HepG2 (cell line): ENCODE results near the gene ZNF581. TPM values are rescaled to one million over a fixed set of nuclear protein-coding genes. Genes with fewer than 3 reads are reported as not detected.

Experiments used
- ATAC-seq: fragments of 200-7000 bp; cut with Tn5 transposase; 3 replicates; pipeline ENCODE4 v1.9.1; 2020; ENCODE audit warnings: mild to moderate bottlenecking, moderate library complexity
- BruUV-seq: library from RNA; stranded (reverse); fragments of 400-500 nt; replicated peaks from 2 replicates; lab custom pipeline; 2021; lab: Mats Ljungman, UMichigan
- CTCF ChIA-PET: fragments of 300-600 bp; formaldehyde crosslinking; extraction: SDS; loops from one replicate; lab custom pipeline; 2021; ENCODE audit warnings: low total read pairs, inconsistent platforms, low intra/inter-chr PET ratio; lab: Yijun Ruan, JAX
- POLR2A ChIA-PET: fragments of 350-600 bp; sonication (Branson Sonifier 250); formaldehyde crosslinking; loops from one replicate; lab custom pipeline; 2020; ENCODE audit warnings: antibody characterized with exemption, inconsistent platforms; lab: Yijun Ruan, JAX
- DNase-seq: peaks from one replicate; pipeline ENCODE4 v3.0.0-alpha.2; 2015; ENCODE audit warnings: low spot score
- FAIRE-seq: peaks from 3 replicates; lab custom pipeline; 2011; peaks lifted over from hg19 to GRCh38; lab: Jason Lieb, UNC
- H2AFZ ChIP-seq: one replicate; pipeline ENCODE4 v1.6.1; 2011; ENCODE audit warnings: low read length, inconsistent platforms
- H3K27ac ChIP-seq: fragments of 300-600 bp; 3 replicates; pipeline ENCODE4 v1.8.0; 2011; ENCODE audit warnings: mixed run types, mild to moderate bottlenecking, mixed read lengths, low read length, inconsistent platforms; ENCODE audit not compliant: insufficient read depth; ENCODE audit errors: extremely low read length
- H3K27me3 ChIP-seq, 2 experiments: fragments of 200-600 bp in 1 of 2; 2 replicates in 1 of 2; 3 replicates in 1 of 2; pipeline versions ENCODE4 v1.6.0 to v1.8.0; 2011; ENCODE audit warnings: low read length in 2 of 2, mild to moderate bottlenecking in 2 of 2, moderate library complexity in 2 of 2, inconsistent platforms in 1 of 2; ENCODE audit not compliant: insufficient read depth in 2 of 2, control insufficient read depth in 1 of 2
- H3K36me3 ChIP-seq, 2 experiments: fragments of 200-600 bp in 1 of 2; replicated peaks in 1 of 2; 2 replicates in 1 of 2; 3 replicates in 1 of 2; pipeline versions ENCODE4 v1.5.1 to v1.8.0; 2011; ENCODE audit warnings: low read length in 2 of 2, inconsistent platforms in 1 of 2; ENCODE audit not compliant: insufficient read depth in 2 of 2, control insufficient read depth in 1 of 2
- H3K4me1 ChIP-seq: 2 replicates; pipeline ENCODE4 v1.5.1; 2012; ENCODE audit warnings: low read length, inconsistent platforms; ENCODE audit not compliant: insufficient read depth
- H3K4me2 ChIP-seq: 2 replicates; pipeline ENCODE4 v1.6.0; 2011; ENCODE audit warnings: low read depth, low read length, inconsistent platforms
- H3K4me3 ChIP-seq, 3 experiments: fragments of 200-600 bp in 1 of 3; sonication (generic), shearing (Covaris generic) in 1 of 3; replicated peaks in 1 of 3; 2 replicates each; pipeline ENCODE4 v1.5.1; 2011 to 2016; ENCODE audit warnings: low read length in 3 of 3, inconsistent platforms in 2 of 3, low read depth in 2 of 3, mild to moderate bottlenecking in 2 of 3, control low read depth in 1 of 3, mixed read lengths in 1 of 3; ENCODE audit not compliant: insufficient read depth in 1 of 3
- H3K79me2 ChIP-seq: one replicate; pipeline ENCODE4 v1.6.1; 2011; ENCODE audit warnings: low read length, inconsistent platforms; ENCODE audit not compliant: insufficient read depth
- H3K9ac ChIP-seq: 2 replicates; pipeline ENCODE4 v1.6.0; 2011; ENCODE audit warnings: mild to moderate bottlenecking, low read depth, low read length, inconsistent platforms; ENCODE audit not compliant: insufficient read depth
- H3K9me3 ChIP-seq: 2 replicates; pipeline ENCODE4 v1.5.1; 2012; ENCODE audit warnings: mild to moderate bottlenecking, low read length
- H4K20me1 ChIP-seq: 2 replicates; pipeline ENCODE4 v1.6.0; 2011; ENCODE audit warnings: inconsistent platforms, mild to moderate bottlenecking, low read length, moderate library complexity; ENCODE audit not compliant: insufficient read depth
- FOXA1 ChIP-seq, 2 experiments: fragments of 450-650 bp in 1 of 2; sonication (generic) in 1 of 2; formaldehyde crosslinking in 1 of 2; IDR thresholded peaks; 2 replicates each; pipeline versions ENCODE4 v1.4.0 to v1.6.1; 2016 to 2020; ENCODE audit warnings: missing genetic modification reagents in 1 of 2
- GTF3A ChIP-seq: sonication (generic); formaldehyde crosslinking; conservative IDR thresholded peaks from 2 replicates; pipeline ENCODE4 v1.4.0; 2020; ENCODE audit warnings: mild to moderate bottlenecking, missing genetic modification reagents
- KAT7 ChIP-seq: IDR thresholded peaks from 2 replicates; pipeline ENCODE4 v1.6.1; 2018; ENCODE audit warnings: borderline replicate concordance, missing compliant biosample characterization
- KDM3A ChIP-seq: IDR thresholded peaks from 2 replicates; pipeline ENCODE4 v1.6.1; 2018; ENCODE audit warnings: low read depth, missing compliant biosample characterization
- MXD1 ChIP-seq: sonication (generic); formaldehyde crosslinking; IDR thresholded peaks from 2 replicates; pipeline ENCODE4 v1.4.0; 2020; ENCODE audit warnings: mild to moderate bottlenecking, missing genetic modification reagents
- NR2F1 ChIP-seq, 2 experiments: fragments of 450-650 bp in 1 of 2; formaldehyde crosslinking in 1 of 2; IDR thresholded peaks; 2 replicates each; pipeline versions ENCODE4 v1.5.0 to v1.6.1; 2016 to 2020; ENCODE audit warnings: mild to moderate bottlenecking in 1 of 2, missing compliant biosample characterization in 1 of 2, missing genetic modification reagents in 1 of 2, moderate library complexity in 1 of 2
- STAT5B ChIP-seq: sonication (generic); formaldehyde crosslinking; IDR thresholded peaks from 2 replicates; pipeline ENCODE4 v1.4.0; 2020; ENCODE audit warnings: missing genetic modification reagents
- TRIM22 ChIP-seq: fragments of 450-650 bp; IDR thresholded peaks from 2 replicates; pipeline ENCODE4 v1.6.1; 2017
- YEATS4 ChIP-seq: sonication (generic); formaldehyde crosslinking; IDR thresholded peaks from 2 replicates; pipeline ENCODE4 v1.4.0; 2020; ENCODE audit warnings: missing genetic modification reagents, borderline replicate concordance
- ZFP82 ChIP-seq: sonication (generic); formaldehyde crosslinking; IDR thresholded peaks from 2 replicates; pipeline ENCODE4 v1.5.1; 2020; ENCODE audit warnings: mild to moderate bottlenecking, missing genetic modification reagents, borderline replicate concordance
- ZNF276 ChIP-seq: sonication (generic); formaldehyde crosslinking; IDR thresholded peaks from 2 replicates; pipeline ENCODE4 v1.4.0; 2020; ENCODE audit warnings: mild to moderate bottlenecking, low read depth, missing genetic modification reagents
- ZZZ3 ChIP-seq: sonication (generic); formaldehyde crosslinking; IDR thresholded peaks from 2 replicates; pipeline ENCODE4 v1.4.0; 2020; ENCODE audit warnings: missing genetic modification reagents, mild to moderate bottlenecking, borderline replicate concordance
- WGBS: methylation state at CpG from one replicate; pipeline ENCODE4 v1.1.6; 2017; ENCODE audit warnings: low lambda C conversion rate; 5-methylcytosine and 5-hydroxymethylcytosine counted together
- in situ Hi-C: cut with HindIII; loops from 2 replicates; pipeline ENCODE4 v1.10.0; 2017; ENCODE audit warnings: low pct_unique_long_range_greater_than_20kb; ENCODE audit not compliant: extremely low pct_ligation_motif_present
- intact Hi-C: fragments of 100-400 bp; cut with micrococcal nuclease; formaldehyde crosslinking; loops from one replicate; pipeline ENCODE4 v1.10.0; 2022; ENCODE audit not compliant: unreplicated experiment
- polyA plus RNA-seq, 8 experiments: library from polyadenylated mRNA; depleted of rRNA in 3 of 8; stranded (reverse) in 7 of 8; unstranded in 1 of 8; fragments of >200 nt; fragmentation: Illumina TruSeq in 4 of 8; extraction: Trizol in 4 of 8; gene quantifications; 2 replicates each; pipeline versions ENCODE4 v1.2.1 to v1.2.3, GENCODE V29; 2011 to 2016; ENCODE audit warnings: low read depth in 4 of 8, missing spikeins in 1 of 8, mixed read lengths in 1 of 8; ENCODE audit not compliant: insufficient read depth in 1 of 8
- total RNA-seq, 5 experiments: library from RNA; depleted of rRNA; stranded (reverse); fragments of >200 nt; fragmentation: Illumina TruSeq; extraction: Trizol; gene quantifications; 2 replicates each; pipeline ENCODE4 v1.2.3, GENCODE V29; 2016; ENCODE audit warnings: low read depth in 1 of 5

Gene ZNF581
- total and polyA plus RNA-seq, 2 of the 13 experiments (the other 11 are each of a cell fraction or from before 2014, with no cell fraction given), result 19.6 to 49.5 TPM

- ChIA-PET POLR2A (interaction anchor here (0.7 to 2.1 kb wide), 26 partner anchors 9 to 1464 kb away, joined by 3 to 27 read pairs (median 6); partner anchors contain the start of genes EPN1, FIZ1, HSPBP1 and ISOC2), CTCF (interaction anchor here (0.7 to 2.3 kb wide), 4 partner anchors 9 to 21 kb away, joined by 3 to 21 read pairs (median 6); no protein-coding TSS in a partner anchor)
- ATAC-seq (peak; percentile 47), DNase-seq (peak; percentile 97), FAIRE-seq (no peak)
- WGBS, result under 1% methylated on average over 43 of the region's 57 CpGs
- Histone ChIP-seq H2AFZ (no peak overlapping the region), H3K36me3 (peaks cover 0 to 2% of the 10 kb centered on the region in 2 experiments; a peak in 3 of 5 replicates), H3K4me3 (peak overlapping the region; percentile 85 to 99 (median 97)), H3K27ac (peak overlapping the region; percentile 99), H4K20me1 (peaks cover 34% of the 10 kb centered on the region), H3K9ac (peak overlapping the region; percentile 99), H3K4me2 (peak overlapping the region; percentile 91), H3K27me3 (no peaks in the 10 kb centered on the region; a peak in 1 of 5 replicates), H3K79me2 (peaks cover 35% of the 10 kb centered on the region), H3K9me3 (no peaks in the 10 kb centered on the region), H3K4me1 (peaks cover 32% of the 10 kb centered on the region)
- intact Hi-C loops (no loop called here), in situ Hi-C loops (no loop called here)
- TSS peak; percentile 82 for BruUV-seq
- TF ChIP-seq ZNF276 (CRISPR knock-in tag) (0 out of 2 replicates have a peak, but pooled peaks have one; percentile 39), GTF3A (CRISPR knock-in tag) (0 out of 2 replicates have a peak, but pooled peaks have one; percentile 51), KDM3A (CRISPR knock-in tag) (0 out of 2 replicates have a peak, but pooled peaks have one; percentile 44), STAT5B (peak; percentile 45; the same call in 1 of the 2 replicates), KAT7 (CRISPR knock-in tag) (peak; percentile 86; the same call in 1 of the 2 replicates), NR2F1 (CRISPR knock-in tag; IDR thresholded peaks at IDR 0.05) (peak in 1 of 2 experiments; percentile 57; a peak in 2 of 4 replicates), ZFP82 (CRISPR knock-in tag) (peak; percentile 67; the same call in 1 of the 2 replicates), YEATS4 (CRISPR knock-in tag) (peak; percentile 46; the same call in 1 of the 2 replicates), ZZZ3 (CRISPR knock-in tag) (no peak), FOXA1 (IDR thresholded peaks at IDR 0.05) (no peak), FOXA1 (CRISPR knock-in tag; IDR thresholded peaks at IDR 0.05) (no peak), MXD1 (CRISPR knock-in tag) (0 out of 2 replicates have a peak, but pooled peaks have one; percentile 20), TRIM22 (no peak)
Measured at GRCh38 chr19:55653651-55654322, 10.3 kb downstream of the ZNF581 start.
